ENCODE measurements around the gene FBXW7. TPM values are rescaled to one million over a fixed set of nuclear protein-coding genes. Genes with fewer than 3 reads are reported as not detected.

The FBXW7 gene
- total and polyA plus RNA-seq, 2 of the 13 experiments (the other 11 are each of a cell fraction or from before 2014, with no cell fraction given) = 5.0 to 40.9 TPM

- no peaks in the 10 kb centered on the region for H3K9me3 ChIP-seq (ENCODE audit: low read length)
- H3K9ac ChIP-seq (ENCODE audit: insufficient read depth, low read depth, low read length) = no peak overlapping the region
- H3K4me3 ChIP-seq (replicated peaks in 1 of 3; ENCODE audit: insufficient read depth in 1 of 3, low read depth in 2 of 3, low read length in 3 of 3) = no peak overlapping the region
- in situ Hi-C loops (cut with HindIII; ENCODE audit: extremely low pct_ligation_motif_present, low pct_unique_long_range_greater_than_20kb) = no loop called here
- peaks cover 20% of the 10 kb centered on the region for H3K79me2 ChIP-seq (ENCODE audit: insufficient read depth, low read length)
- ChIA-PET CTCF (ENCODE audit: low intra/inter-chr PET ratio, low total read pairs) (no interaction called here), POLR2A (no interaction called here)
- H4K20me1 ChIP-seq (ENCODE audit: insufficient read depth, low read length) = no peaks in the 10 kb centered on the region
- H3K4me1 ChIP-seq (ENCODE audit: insufficient read depth, low read length) = peaks cover 17% of the 10 kb centered on the region
- no peaks in the 10 kb centered on the region for H3K36me3 ChIP-seq (replicated peaks in 1 of 2; ENCODE audit: control insufficient read depth in 1 of 2, insufficient read depth in 2 of 2, low read length in 2 of 2)
- no CpG with 5 or more reads among the region's 13 CpGs for WGBS (ENCODE audit: low lambda C conversion rate)
- TF ChIP-seq ZNF431 (CRISPR knock-in tag; IDR thresholded peaks at IDR 0.05; ENCODE audit: borderline replicate concordance, low read depth) (no peak), AKAP8 (CRISPR knock-in tag; IDR thresholded peaks at IDR 0.05) (0 out of 2 replicates have a peak, but pooled peaks have one; percentile 19), KDM2A (CRISPR knock-in tag; IDR thresholded peaks at IDR 0.05; ENCODE audit: borderline replicate concordance, low read depth) (no peak), AGO2 (optimal IDR thresholded peaks at IDR 0.05; ENCODE audit: low read depth, low read length) (peak; percentile 94), U2AF2 (IDR thresholded peaks at IDR 0.05; ENCODE audit: low read depth, low read length) (no peak), IRF2 (CRISPR knock-in tag; IDR thresholded peaks at IDR 0.05) (no peak), ZNF263 (CRISPR knock-in tag; IDR thresholded peaks at IDR 0.05) (peak; percentile 69), ZC3H13 (CRISPR knock-in tag; IDR thresholded peaks at IDR 0.05) (0 out of 2 replicates have a peak, but pooled peaks have one; percentile 72), AGO1 (IDR thresholded peaks at IDR 0.05; ENCODE audit: low read depth, low read length, poor library complexity, severe bottlenecking) (peak; percentile 91)
- TF ChIP-seq, protein P1, sequence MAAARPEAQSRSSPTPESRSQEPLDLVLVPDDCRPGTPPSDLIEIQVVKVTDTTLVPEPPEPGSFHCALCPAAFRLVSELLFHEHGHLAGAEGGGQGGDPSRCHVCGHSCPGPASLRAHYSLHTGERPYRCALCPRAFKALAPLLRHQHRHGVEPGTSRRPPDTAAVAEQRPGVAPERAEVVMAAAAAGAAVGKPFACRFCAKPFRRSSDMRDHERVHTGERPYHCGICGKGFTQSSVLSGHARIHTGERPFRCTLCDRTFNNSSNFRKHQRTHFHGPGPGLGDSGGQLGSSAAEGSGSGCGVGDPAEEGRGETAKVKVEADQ (CRISPR knock-in tag; IDR thresholded peaks at IDR 0.05; ENCODE audit: borderline replicate concordance) = no peak
- TF ChIP-seq, protein P2, sequence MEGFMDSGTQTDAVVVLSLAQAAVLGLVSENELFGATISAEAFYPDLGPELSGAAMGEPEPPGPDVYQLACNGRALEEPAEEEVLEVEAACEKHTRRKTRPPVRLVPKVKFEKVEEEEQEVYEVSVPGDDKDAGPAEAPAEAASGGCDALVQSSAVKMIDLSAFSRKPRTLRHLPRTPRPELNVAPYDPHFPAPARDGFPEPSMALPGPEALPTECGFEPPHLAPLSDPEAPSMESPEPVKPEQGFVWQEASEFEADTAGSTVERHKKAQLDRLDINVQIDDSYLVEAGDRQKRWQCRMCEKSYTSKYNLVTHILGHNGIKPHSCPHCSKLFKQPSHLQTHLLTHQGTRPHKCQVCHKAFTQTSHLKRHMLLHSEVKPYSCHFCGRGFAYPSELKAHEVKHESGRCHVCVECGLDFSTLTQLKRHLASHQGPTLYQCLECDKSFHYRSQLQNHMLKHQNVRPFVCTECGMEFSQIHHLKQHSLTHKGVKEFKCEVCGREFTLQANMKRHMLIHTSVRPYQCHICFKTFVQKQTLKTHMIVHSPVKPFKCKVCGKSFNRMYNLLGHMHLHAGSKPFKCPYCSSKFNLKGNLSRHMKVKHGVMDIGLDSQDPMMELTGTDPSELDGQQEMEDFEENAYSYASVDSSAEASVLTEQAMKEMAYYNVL (CRISPR knock-in tag; IDR thresholded peaks at IDR 0.05; ENCODE audit: borderline replicate concordance) = no peak
- no peak for DNase-seq (ENCODE audit: low spot score)
- H3K27me3 ChIP-seq (ENCODE audit: control insufficient read depth in 1 of 2, insufficient read depth in 2 of 2, low read length in 2 of 2) = no peaks in the 10 kb centered on the region; a peak in 1 of 5 replicates
- intact Hi-C loops (cut with micrococcal nuclease; ENCODE audit: unreplicated experiment) = no loop called here
- H3K4me2 ChIP-seq (ENCODE audit: low read depth, low read length) = no peak overlapping the region
- H2AFZ ChIP-seq (ENCODE audit: low read length) = no peak overlapping the region
- no TSS peak for BruUV-seq (replicated peaks)
- ATAC-seq = no peak
- H3K27ac ChIP-seq (ENCODE audit: extremely low read length, insufficient read depth, low read length) = no peak overlapping the region
- no peak for FAIRE-seq
Measured at GRCh38 chr4:152540941-152541340, 5.0 kb upstream of the FBXW7 start.

All from HepG2 (cell line).